Left ventricle myocardium inferior (tissue), 1 donor: ENCODE results near the gene UPK2. TPM values are rescaled to one million over a fixed set of nuclear protein-coding genes. Genes with fewer than 3 reads are reported as not detected.

ENCODE experiments used
- DNase-seq: peaks from one replicate; pipeline ENCODE4 v3.0.0-alpha.2; 2020
- H3K27ac ChIP-seq: fragments of 200-600 bp; replicated peaks from 2 replicates; pipeline ENCODE4 v1.8.0; 2021
- H3K27me3 ChIP-seq: fragments of 200-600 bp; 2 replicates; pipeline ENCODE4 v1.8.0; 2021; ENCODE audit warnings: low read depth
- H3K36me3 ChIP-seq: fragments of 200-600 bp; 2 replicates; pipeline ENCODE4 v1.8.0; 2021
- H3K4me1 ChIP-seq: fragments of 200-600 bp; 2 replicates; pipeline ENCODE4 v1.8.0; 2021
- H3K4me3 ChIP-seq: fragments of 200-600 bp; 2 replicates; pipeline ENCODE4 v1.8.0; 2021; ENCODE audit warnings: mild to moderate bottlenecking, moderate library complexity
- H3K9me3 ChIP-seq: fragments of 200-600 bp; replicated peaks from 2 replicates; pipeline ENCODE4 v1.8.0; 2021
- intact Hi-C: fragments of 100-400 bp; cut with micrococcal nuclease; formaldehyde crosslinking; loops from one replicate; pipeline ENCODE4 v1.11.0; 2022
- total RNA-seq: library from RNA; stranded (reverse); fragmentation: NEBNext Ultra II Directional; extraction: Animal tissue kit (Norgen Biotek cat#: 25700); gene quantifications from one replicate; pipeline ENCODE4 v1.2.1, GENCODE V29; 2021
- TF ChIP-seq, protein P1 (sequence below): fragments of 200-600 bp; IDR thresholded peaks from 2 replicates; pipeline ENCODE4 v1.8.0; 2021; ENCODE audit warnings: antibody characterized with exemption, mild to moderate bottlenecking, borderline replicate concordance
- donor health status: DM: no; HTN: yes; CAD: no; lungs with severe emphysema.

UPK2 gene
- total RNA-seq, 1 donor from 2014 or later = not detected

DNA sequence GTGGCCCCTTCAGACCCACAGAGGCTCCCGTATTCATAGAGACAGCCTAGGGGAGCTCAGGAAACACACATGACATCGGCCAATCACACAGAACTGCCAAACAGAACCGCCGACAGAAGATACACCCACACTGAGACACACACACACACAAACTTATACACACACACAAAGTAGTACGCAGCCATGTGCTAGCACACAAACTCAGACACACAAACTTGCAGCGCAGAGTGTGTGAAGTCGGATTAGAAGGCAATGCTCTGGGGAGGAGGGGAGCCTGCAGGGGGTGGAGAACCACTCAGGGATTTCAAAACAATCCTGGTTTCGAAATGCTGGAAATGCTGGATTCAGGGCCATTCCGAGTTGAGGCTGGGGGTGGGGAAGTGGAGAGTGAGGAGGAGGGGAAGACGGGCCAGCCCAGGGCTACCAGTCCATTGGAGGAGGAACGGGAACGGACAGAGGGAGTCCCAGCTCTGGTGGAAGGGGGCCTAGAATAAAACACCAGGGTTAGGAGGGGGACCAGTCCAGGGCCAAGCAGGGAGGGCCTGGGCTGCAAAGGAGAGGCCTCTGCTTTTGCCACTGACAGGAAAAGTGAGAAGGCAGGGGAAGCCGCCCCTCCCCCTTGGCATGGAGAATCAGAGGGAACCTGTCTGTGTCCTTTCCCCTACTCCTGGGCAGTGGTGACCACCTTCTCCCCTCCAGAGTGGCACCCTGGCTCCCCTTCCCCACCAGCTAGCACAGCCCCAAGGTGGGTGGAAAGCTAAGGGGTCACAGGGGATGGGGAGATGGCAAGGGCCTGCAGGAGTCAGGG is 34.8 kb upstream of the UPK2 start:
- intact Hi-C loops = no loop called here
- peak overlapping the region; percentile 96 for H3K27ac ChIP-seq

DNA sequence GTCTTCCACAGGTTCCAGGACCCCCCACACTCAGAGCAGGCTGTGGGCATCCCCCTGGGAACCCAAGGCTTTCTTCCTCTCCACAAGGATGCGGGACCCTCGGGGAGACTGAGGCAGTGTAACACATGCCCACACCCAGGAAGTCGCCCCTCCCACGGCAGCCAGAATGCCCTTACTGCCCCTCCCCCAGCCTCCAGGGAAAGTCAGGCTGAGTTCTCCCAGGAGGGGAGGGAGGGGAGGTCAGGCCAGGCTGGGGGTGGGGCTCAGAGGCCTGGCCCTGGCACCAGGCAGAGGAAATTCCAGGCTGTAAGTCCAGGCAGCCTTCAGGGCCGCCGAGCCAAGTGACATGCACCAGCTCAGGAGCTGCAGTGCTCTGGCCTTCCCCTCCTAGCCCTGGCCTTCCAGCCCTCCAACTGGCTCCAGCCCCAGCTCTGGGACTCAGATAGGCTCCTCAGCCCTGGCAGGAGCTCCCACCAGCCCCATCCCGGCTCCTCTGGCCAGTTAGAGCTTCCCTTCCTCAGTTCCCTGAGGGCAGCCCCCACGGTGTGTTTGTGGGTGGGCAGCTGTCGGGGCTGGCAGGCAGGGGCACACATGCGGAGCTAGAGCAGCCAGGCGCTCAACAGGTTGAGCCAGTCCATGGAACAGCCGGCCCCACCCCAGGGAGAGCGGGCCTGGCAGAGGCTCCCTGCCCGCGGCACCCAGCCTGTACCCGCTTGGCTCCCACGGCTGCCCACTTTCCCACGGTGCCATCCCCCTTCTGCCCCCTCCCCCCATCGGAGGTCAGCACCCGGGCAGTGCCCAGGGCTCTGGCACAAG is 34.0 kb upstream of the UPK2 start:
- H3K4me3 ChIP-seq = peak overlapping the region; percentile 99
- TF ChIP-seq, protein P1, sequence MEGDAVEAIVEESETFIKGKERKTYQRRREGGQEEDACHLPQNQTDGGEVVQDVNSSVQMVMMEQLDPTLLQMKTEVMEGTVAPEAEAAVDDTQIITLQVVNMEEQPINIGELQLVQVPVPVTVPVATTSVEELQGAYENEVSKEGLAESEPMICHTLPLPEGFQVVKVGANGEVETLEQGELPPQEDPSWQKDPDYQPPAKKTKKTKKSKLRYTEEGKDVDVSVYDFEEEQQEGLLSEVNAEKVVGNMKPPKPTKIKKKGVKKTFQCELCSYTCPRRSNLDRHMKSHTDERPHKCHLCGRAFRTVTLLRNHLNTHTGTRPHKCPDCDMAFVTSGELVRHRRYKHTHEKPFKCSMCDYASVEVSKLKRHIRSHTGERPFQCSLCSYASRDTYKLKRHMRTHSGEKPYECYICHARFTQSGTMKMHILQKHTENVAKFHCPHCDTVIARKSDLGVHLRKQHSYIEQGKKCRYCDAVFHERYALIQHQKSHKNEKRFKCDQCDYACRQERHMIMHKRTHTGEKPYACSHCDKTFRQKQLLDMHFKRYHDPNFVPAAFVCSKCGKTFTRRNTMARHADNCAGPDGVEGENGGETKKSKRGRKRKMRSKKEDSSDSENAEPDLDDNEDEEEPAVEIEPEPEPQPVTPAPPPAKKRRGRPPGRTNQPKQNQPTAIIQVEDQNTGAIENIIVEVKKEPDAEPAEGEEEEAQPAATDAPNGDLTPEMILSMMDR = no peak
- H3K9me3 ChIP-seq = no peaks in the 10 kb centered on the region
- intact Hi-C loops = no loop called here
- H3K27me3 ChIP-seq = no peaks in the 10 kb centered on the region
- peak; percentile 87 for DNase-seq
- peak overlapping the region; percentile 96 for H3K27ac ChIP-seq
- no peaks in the 10 kb centered on the region for H3K36me3 ChIP-seq
- peaks cover 94% of the 10 kb centered on the region for H3K4me1 ChIP-seq

More for the DNA sequence above, 34.8 kb upstream of the UPK2 start:
- TF ChIP-seq, protein P1 = no peak
- DNase-seq = peak; percentile 68
- no peaks in the 10 kb centered on the region for H3K27me3 ChIP-seq
- no peaks in the 10 kb centered on the region for H3K9me3 ChIP-seq
- H3K4me3 ChIP-seq = peak overlapping the region; percentile 99
- H3K36me3 ChIP-seq = no peaks in the 10 kb centered on the region
- H3K4me1 ChIP-seq = peaks cover 94% of the 10 kb centered on the region

DNA sequence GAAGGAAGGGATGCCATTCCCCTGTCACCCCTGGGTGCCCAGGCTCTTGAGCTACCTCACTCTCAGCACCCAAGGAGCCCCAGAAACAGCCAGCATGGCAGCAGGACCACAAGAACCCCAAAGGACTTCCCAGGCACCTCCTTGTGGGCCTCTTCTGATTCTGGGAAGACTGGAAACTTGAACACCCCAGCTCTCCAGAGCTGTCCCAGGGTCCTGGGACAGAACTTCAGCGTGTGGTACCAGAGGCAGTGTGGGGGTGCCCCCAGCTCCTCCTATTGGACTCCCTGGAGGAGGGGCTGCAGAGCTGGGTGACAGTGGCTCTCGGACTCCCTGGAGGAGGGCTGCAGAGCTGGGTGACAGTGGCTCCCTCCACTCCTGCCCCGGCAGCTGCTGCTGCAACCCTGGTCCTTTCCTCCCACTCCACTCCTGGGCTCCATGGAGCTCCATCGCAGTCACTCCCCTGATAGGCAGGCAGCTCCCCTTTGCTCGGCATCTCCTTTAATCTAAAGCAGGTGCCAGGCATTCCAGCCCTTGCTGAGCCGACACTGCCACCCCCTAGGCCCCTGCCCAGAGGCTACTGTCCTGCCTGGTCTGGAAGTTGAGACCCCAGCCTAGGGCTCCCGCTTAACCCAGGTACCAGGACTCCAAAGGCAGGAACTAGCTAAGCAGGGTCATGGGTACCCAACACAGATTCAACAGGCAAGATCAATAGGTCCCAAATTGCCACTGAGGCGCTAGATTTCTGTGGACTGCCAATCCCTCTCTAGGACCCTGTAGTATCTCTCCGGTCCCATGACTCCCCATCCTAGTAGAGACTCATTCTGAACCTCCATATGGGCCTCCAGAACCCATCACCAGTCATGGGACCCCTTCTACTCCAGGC is 33.1 kb upstream of the UPK2 start:
- no peak for DNase-seq
- intact Hi-C loops = no loop called here
- H3K4me3 ChIP-seq = peak overlapping the region; percentile 99

DNA sequence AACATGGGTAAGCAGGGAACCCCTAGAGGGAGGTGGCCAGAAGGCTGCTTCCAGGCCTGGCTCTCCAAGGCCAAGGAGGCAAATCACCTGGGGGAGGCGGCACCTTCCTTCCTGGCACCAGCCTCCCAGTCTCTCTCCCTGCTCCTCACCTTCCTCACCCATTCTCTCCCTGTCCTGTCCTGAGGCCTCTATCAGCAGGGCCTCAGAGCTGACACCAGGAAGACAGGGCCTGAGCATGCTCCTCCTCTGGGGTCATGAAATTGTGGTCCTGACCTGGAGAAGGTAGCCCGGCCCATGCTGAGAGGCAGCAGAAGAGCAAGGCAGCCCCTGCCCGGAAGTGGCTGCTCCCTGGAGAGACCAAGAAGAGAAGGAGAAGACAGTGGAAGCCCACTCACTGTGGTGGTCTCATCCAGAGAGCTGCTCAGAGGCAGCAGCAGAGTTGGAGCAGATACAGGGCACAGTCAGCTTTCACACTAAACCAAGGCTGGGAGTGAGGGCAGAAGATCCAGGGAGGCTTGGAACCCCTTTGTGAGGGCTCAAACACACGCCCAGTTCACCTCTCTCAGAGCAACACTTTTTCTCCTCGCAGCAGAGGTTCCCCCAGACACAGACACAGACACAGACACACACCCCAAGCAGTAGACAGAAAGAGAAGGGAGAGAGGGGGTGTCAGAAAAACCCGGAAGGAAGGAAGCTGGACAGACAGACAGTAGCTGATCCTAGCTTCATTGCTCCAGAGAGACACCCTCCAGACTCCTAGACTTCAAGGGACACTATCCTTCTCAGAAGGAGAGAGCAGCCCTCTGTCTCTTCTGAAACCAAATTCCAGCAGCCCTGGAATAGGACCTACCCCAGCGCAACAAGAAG is 32.1 kb upstream of the UPK2 start:
- Histone ChIP-seq H3K4me1 (peaks cover 96% of the 10 kb centered on the region), H3K36me3 (no peaks in the 10 kb centered on the region), H3K27ac (peak overlapping the region; percentile 96), H3K27me3 (no peaks in the 10 kb centered on the region), H3K4me3 (peak overlapping the region; percentile 99), H3K9me3 (no peaks in the 10 kb centered on the region)
- TF ChIP-seq, protein P1 = no peak
- intact Hi-C loops = no loop called here
- DNase-seq = no peak

More for the DNA sequence above, 33.1 kb upstream of the UPK2 start:
- Histone ChIP-seq H3K27ac (peak overlapping the region; percentile 96), H3K9me3 (no peaks in the 10 kb centered on the region), H3K27me3 (no peaks in the 10 kb centered on the region), H3K4me1 (peaks cover 94% of the 10 kb centered on the region), H3K36me3 (no peaks in the 10 kb centered on the region)
- TF ChIP-seq, protein P1 = no peak
